ENCODE results near the gene DNMT3A. TPM values are rescaled to one million over a fixed set of nuclear protein-coding genes. Genes with fewer than 3 reads are reported as not detected.

DNMT3A gene
- total and polyA plus RNA-seq, 2 experiments from 2014 or later: 47.2 to 80.4 TPM

- Histone ChIP-seq H3K4me1 (ENCODE audit: insufficient read depth) (no peaks in the 10 kb centered on the region), H3K79me2 (replicated peaks; ENCODE audit: insufficient read depth) (no peaks in the 10 kb centered on the region), H3K4me3 (no peak overlapping the region), H2AFZ (no peak overlapping the region), H3F3A (replicated peaks; ENCODE audit: low read depth) (no peaks in the 10 kb centered on the region), H3K9me2 (ENCODE audit: insufficient read depth) (no peaks in the 10 kb centered on the region), H3K27ac (ENCODE audit: low read depth) (no peak overlapping the region), H3K4me2 (no peak overlapping the region), H3K27me3 (ENCODE audit: insufficient read depth) (no peaks in the 10 kb centered on the region), H3K36me3 (ENCODE audit: insufficient read depth) (no peaks in the 10 kb centered on the region), H4K20me1 (replicated peaks; ENCODE audit: insufficient read depth) (no peaks in the 10 kb centered on the region)
- Mint-ChIP-seq H3K9me3 (no peaks in the 10 kb centered on the region), H3K27me3 (ENCODE audit: insufficient read depth, low read depth, poor library complexity) (peaks cover 4% of the 10 kb centered on the region), H3K4me1 (peaks cover 11% of the 10 kb centered on the region), H3K4me3 (no peak overlapping the region), H3K27ac (no peak overlapping the region), H3K36me3 (ENCODE audit: low read depth) (peaks cover 20% of the 10 kb centered on the region)
- TF ChIP-seq STAT1 (IDR thresholded peaks at IDR 0.05; ENCODE audit: unreplicated experiment) (no peak), POLR2AphosphoS5 (IDR thresholded peaks at IDR 0.05; ENCODE audit: low read depth) (no peak), EZH2 (IDR thresholded peaks at IDR 0.05; ENCODE audit: low read depth, unreplicated experiment) (no peak), JUNB (IDR thresholded peaks at IDR 0.05; ENCODE audit: unreplicated experiment) (no peak), REST (IDR thresholded peaks at IDR 0.05; ENCODE audit: unreplicated experiment) (no peak), ZNF462 (CRISPR knock-in tag; IDR thresholded peaks at IDR 0.05) (no peak), ZNF114 (CRISPR knock-in tag; IDR thresholded peaks at IDR 0.05) (no peak)
- ATAC-seq (no peak), DNase-seq (ENCODE audit: low spot score) (no peak)
Measured at GRCh38 chr2:25389161-25389560, 47.4 kb upstream of the DNMT3A start.

Measured in GM23338 (cell line).